KMS-11 (cell line): ENCODE results near the gene NFASC.

ENCODE experiments used
- H2AFZ ChIP-seq: fragments of 200-600 bp; sonication (generic); 2 replicates; pipeline ENCODE4 v1.6.1; 2016; ENCODE audit warnings: antibody characterized with exemption, mixed run types, low read depth
- H3K27ac ChIP-seq: fragments of 200-600 bp; sonication (generic); 2 replicates; pipeline ENCODE4 v1.6.1; 2016; ENCODE audit warnings: mild to moderate bottlenecking, mixed run types
- H3K27me3 ChIP-seq: fragments of 200-600 bp; sonication (generic); 2 replicates; pipeline ENCODE4 v1.6.1; 2017; ENCODE audit warnings: mild to moderate bottlenecking, low read depth, mixed run types, moderate library complexity; ENCODE audit not compliant: insufficient read depth
- H3K36me3 ChIP-seq: fragments of 200-600 bp; sonication (generic); 2 replicates; pipeline ENCODE4 v1.6.1; 2017; ENCODE audit warnings: mild to moderate bottlenecking, mixed run types; ENCODE audit not compliant: insufficient read depth
- H3K4me1 ChIP-seq: fragments of 200-600 bp; sonication (generic); 2 replicates; pipeline ENCODE4 v1.6.1; 2016; ENCODE audit warnings: mild to moderate bottlenecking, low read depth, mixed run types; ENCODE audit not compliant: poor library complexity, severe bottlenecking
- H3K4me2 ChIP-seq: fragments of 200-600 bp; sonication (generic); 2 replicates; pipeline ENCODE4 v1.7.0; 2016; ENCODE audit warnings: mild to moderate bottlenecking, mixed run types
- H3K4me3 ChIP-seq: fragments of 200-600 bp; sonication (generic); IDR thresholded peaks from 2 replicates; pipeline ENCODE4 v1.6.1; 2017; ENCODE audit warnings: low read depth, low read length, mixed read lengths; ENCODE audit not compliant: insufficient read depth
- H3K79me2 ChIP-seq: fragments of 200-600 bp; sonication (generic); 2 replicates; pipeline ENCODE4 v1.6.1; 2016; ENCODE audit warnings: low read depth, mixed run types; ENCODE audit not compliant: insufficient read depth
- H3K9ac ChIP-seq: fragments of 200-600 bp; sonication (generic); 2 replicates; pipeline ENCODE4 v1.6.1; 2016; ENCODE audit warnings: mild to moderate bottlenecking, mixed run types
- H4K20me1 ChIP-seq: fragments of 200-600 bp; sonication (generic); 2 replicates; pipeline ENCODE4 v1.6.1; 2016; ENCODE audit warnings: mild to moderate bottlenecking, mixed run types; ENCODE audit not compliant: insufficient read depth
- TF ChIP-seq, protein P1 (sequence below): fragments of 200-600 bp; sonication (generic); conservative IDR thresholded peaks from 2 replicates; pipeline ENCODE4 v1.6.1; 2017; ENCODE audit warnings: low read depth, mild to moderate bottlenecking, antibody characterized with exemption, low read length, moderate library complexity, mixed read lengths

The NFASC gene

DNA sequence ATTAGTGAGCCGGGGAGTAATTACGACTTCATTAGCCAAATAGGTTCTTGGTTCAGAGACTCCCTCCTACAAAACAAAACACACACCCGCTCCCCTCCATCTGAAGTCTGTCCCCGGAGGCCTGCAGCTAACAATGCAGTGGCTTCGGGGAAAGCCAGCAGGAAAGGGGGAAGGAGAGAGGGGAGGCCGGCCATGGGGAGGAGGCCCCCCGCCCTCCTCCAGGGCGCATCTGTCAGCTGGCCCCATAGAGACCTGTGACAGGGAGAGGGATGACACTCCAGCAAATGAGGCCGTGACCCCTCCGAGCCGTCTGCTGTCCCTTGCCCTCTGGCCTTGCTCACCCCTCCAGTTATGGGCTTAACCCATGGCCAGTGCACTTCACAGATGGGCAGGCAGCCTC lies 160.2 kb downstream of the NFASC start:
- Histone ChIP-seq H4K20me1 (no peaks in the 10 kb centered on the region), H3K4me1 (no peaks in the 10 kb centered on the region), H3K36me3 (no peaks in the 10 kb centered on the region), H2AFZ (no peak overlapping the region), H3K27ac (no peak overlapping the region), H3K9ac (no peak overlapping the region), H3K4me2 (no peak overlapping the region), H3K79me2 (no peaks in the 10 kb centered on the region), H3K4me3 (no peak overlapping the region), H3K27me3 (peaks cover 40% of the 10 kb centered on the region)
- TF ChIP-seq, protein P1, sequence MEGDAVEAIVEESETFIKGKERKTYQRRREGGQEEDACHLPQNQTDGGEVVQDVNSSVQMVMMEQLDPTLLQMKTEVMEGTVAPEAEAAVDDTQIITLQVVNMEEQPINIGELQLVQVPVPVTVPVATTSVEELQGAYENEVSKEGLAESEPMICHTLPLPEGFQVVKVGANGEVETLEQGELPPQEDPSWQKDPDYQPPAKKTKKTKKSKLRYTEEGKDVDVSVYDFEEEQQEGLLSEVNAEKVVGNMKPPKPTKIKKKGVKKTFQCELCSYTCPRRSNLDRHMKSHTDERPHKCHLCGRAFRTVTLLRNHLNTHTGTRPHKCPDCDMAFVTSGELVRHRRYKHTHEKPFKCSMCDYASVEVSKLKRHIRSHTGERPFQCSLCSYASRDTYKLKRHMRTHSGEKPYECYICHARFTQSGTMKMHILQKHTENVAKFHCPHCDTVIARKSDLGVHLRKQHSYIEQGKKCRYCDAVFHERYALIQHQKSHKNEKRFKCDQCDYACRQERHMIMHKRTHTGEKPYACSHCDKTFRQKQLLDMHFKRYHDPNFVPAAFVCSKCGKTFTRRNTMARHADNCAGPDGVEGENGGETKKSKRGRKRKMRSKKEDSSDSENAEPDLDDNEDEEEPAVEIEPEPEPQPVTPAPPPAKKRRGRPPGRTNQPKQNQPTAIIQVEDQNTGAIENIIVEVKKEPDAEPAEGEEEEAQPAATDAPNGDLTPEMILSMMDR = no peak

- H2AFZ ChIP-seq = no peak overlapping the region
- H3K36me3 ChIP-seq = no peaks in the 10 kb centered on the region
- no peak overlapping the region for H3K4me2 ChIP-seq
- no peak overlapping the region for H3K4me3 ChIP-seq
- TF ChIP-seq, protein P1 = no peak
- no peaks in the 10 kb centered on the region for H4K20me1 ChIP-seq
- no peaks in the 10 kb centered on the region for H3K79me2 ChIP-seq
- H3K27ac ChIP-seq = no peak overlapping the region
- no peaks in the 10 kb centered on the region for H3K4me1 ChIP-seq
- no peak overlapping the region for H3K9ac ChIP-seq
- H3K27me3 ChIP-seq = peaks cover 40% of the 10 kb centered on the region
Measured at GRCh38 chr1:205032508-205032907, 161.8 kb downstream of the NFASC start.

GRCh38 chr1:205037539-205037938 lies 166.9 kb downstream of the NFASC start:
- TF ChIP-seq, protein P1 = no peak
- Histone ChIP-seq H3K4me1 (no peaks in the 10 kb centered on the region), H2AFZ (no peak overlapping the region)

GRCh38 chr1:205038132-205038786 lies 167.6 kb downstream of the NFASC start:
- Histone ChIP-seq H3K36me3 (no peaks in the 10 kb centered on the region), H2AFZ (no peak overlapping the region), H3K27ac (no peak overlapping the region), H3K9ac (no peak overlapping the region), H3K27me3 (peaks cover 43% of the 10 kb centered on the region), H3K4me2 (no peak overlapping the region), H3K79me2 (no peaks in the 10 kb centered on the region), H3K4me3 (no peak overlapping the region), H4K20me1 (no peaks in the 10 kb centered on the region), H3K4me1 (no peaks in the 10 kb centered on the region)
- TF ChIP-seq, protein P1 = no peak

More at GRCh38 chr1:205037539-205037938, 166.9 kb downstream of the NFASC start:
- Histone ChIP-seq H3K27ac (no peak overlapping the region), H4K20me1 (no peaks in the 10 kb centered on the region), H3K27me3 (peaks cover 44% of the 10 kb centered on the region), H3K9ac (no peak overlapping the region), H3K4me2 (no peak overlapping the region), H3K4me3 (no peak overlapping the region), H3K36me3 (no peaks in the 10 kb centered on the region), H3K79me2 (no peaks in the 10 kb centered on the region)
